ENCODE data around the gene CCR6. TPM values are rescaled to one million over a fixed set of nuclear protein-coding genes. Genes with fewer than 3 reads are reported as not detected.

Gene CCR6
- total and polyA plus RNA-seq, 10 of the 15 experiments (the other 5 are each of a cell fraction or from before 2014, with no cell fraction given) = 2.2 to 7.6 (median 6.7) TPM

DNA sequence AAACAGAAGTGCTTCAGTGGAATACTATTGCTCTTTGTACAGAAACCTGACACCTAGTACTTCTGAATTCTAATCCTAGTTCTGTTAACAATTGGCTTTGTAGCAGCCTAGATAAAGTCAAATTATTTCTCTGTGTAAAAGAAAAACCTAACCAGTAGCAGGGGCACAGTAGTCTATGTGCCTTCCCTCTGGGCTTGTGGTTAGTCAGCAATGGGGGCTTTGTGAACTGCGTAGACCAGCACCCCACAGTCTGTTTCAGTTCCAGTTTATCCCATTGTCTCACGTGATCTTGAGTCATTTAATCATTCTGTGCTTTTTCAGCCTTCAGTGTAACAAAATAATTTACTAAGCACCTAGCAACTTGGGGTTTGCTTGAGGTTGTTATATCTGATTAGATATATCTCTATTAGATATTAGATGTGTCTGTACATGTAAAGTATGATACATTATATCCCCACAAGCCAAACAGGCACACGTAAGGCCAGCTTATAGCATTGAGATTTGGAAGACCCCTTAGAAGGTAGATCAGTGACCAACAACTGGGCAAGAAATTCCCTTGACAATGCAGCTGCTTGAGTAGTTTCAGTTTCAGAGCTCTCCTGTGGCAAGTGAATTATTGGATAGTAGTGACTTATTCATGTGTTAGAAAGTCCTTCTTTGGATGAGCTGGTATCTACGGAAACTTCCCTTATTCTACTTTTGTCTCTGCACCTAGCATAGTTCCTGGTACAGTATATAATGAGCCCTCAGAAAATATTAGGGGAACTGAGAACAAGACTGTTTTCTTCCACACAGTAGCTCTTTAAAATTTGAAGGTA, 27.9 kb upstream of the CCR6 start (continued):
- TF ChIP-seq EZH2 (IDR thresholded peaks at IDR 0.05; ENCODE audit: borderline replicate concordance, control insufficient read depth, low read depth, low read length) = no peak
- TF ChIP-seq NRF1 (conservative IDR thresholded peaks at IDR 0.05; ENCODE audit: low read depth, low read length) = no peak
- peak; percentile 99 for TF ChIP-seq RUNX3 (IDR thresholded peaks at IDR 0.05; ENCODE audit: low read length)
- TF ChIP-seq MEF2B (IDR thresholded peaks at IDR 0.05; ENCODE audit: partially characterized antibody, poor library complexity, severe bottlenecking) = peak; percentile 81
- TF ChIP-seq HDGF (IDR thresholded peaks at IDR 0.05) = no peak
- TF ChIP-seq BHLHE40 (IDR thresholded peaks at IDR 0.05; ENCODE audit: borderline replicate concordance in 1 of 2, low read depth in 2 of 2, low read length in 1 of 2) = peak; percentile 98 to 100
- TF ChIP-seq, protein P1, sequence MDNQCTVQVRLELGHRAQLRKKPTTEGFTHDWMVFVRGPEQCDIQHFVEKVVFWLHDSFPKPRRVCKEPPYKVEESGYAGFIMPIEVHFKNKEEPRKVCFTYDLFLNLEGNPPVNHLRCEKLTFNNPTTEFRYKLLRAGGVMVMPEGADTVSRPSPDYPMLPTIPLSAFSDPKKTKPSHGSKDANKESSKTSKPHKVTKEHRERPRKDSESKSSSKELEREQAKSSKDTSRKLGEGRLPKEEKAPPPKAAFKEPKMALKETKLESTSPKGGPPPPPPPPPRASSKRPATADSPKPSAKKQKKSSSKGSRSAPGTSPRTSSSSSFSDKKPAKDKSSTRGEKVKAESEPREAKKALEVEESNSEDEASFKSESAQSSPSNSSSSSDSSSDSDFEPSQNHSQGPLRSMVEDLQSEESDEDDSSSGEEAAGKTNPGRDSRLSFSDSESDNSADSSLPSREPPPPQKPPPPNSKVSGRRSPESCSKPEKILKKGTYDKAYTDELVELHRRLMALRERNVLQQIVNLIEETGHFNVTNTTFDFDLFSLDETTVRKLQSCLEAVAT (IDR thresholded peaks at IDR 0.05) = peak; percentile 28; the same call in 1 of the 2 replicates
- TF ChIP-seq, protein P2, sequence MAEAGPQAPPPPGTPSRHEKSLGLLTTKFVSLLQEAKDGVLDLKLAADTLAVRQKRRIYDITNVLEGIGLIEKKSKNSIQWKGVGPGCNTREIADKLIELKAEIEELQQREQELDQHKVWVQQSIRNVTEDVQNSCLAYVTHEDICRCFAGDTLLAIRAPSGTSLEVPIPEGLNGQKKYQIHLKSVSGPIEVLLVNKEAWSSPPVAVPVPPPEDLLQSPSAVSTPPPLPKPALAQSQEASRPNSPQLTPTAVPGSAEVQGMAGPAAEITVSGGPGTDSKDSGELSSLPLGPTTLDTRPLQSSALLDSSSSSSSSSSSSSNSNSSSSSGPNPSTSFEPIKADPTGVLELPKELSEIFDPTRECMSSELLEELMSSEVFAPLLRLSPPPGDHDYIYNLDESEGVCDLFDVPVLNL (IDR thresholded peaks at IDR 0.05; ENCODE audit: low read depth, low read length) = no peak
- 0 out of 2 replicates have a peak, but pooled peaks have one; percentile 34 for TF ChIP-seq POLR2AphosphoS2 (IDR thresholded peaks at IDR 0.05; ENCODE audit: low read depth, low read length)
- TF ChIP-seq, protein P3, sequence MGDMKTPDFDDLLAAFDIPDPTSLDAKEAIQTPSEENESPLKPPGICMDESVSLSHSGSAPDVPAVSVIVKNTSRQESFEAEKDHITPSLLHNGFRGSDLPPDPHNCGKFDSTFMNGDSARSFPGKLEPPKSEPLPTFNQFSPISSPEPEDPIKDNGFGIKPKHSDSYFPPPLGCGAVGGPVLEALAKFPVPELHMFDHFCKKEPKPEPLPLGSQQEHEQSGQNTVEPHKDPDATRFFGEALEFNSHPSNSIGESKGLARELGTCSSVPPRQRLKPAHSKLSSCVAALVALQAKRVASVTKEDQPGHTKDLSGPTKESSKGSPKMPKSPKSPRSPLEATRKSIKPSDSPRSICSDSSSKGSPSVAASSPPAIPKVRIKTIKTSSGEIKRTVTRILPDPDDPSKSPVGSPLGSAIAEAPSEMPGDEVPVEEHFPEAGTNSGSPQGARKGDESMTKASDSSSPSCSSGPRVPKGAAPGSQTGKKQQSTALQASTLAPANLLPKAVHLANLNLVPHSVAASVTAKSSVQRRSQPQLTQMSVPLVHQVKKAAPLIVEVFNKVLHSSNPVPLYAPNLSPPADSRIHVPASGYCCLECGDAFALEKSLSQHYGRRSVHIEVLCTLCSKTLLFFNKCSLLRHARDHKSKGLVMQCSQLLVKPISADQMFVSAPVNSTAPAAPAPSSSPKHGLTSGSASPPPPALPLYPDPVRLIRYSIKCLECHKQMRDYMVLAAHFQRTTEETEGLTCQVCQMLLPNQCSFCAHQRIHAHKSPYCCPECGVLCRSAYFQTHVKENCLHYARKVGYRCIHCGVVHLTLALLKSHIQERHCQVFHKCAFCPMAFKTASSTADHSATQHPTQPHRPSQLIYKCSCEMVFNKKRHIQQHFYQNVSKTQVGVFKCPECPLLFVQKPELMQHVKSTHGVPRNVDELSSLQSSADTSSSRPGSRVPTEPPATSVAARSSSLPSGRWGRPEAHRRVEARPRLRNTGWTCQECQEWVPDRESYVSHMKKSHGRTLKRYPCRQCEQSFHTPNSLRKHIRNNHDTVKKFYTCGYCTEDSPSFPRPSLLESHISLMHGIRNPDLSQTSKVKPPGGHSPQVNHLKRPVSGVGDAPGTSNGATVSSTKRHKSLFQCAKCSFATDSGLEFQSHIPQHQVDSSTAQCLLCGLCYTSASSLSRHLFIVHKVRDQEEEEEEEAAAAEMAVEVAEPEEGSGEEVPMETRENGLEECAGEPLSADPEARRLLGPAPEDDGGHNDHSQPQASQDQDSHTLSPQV (IDR thresholded peaks at IDR 0.05) = 0 out of 2 replicates have a peak, but pooled peaks have one; percentile 15
- TF ChIP-seq SMARCA5 (IDR thresholded peaks at IDR 0.05) = peak; percentile 2; the same call in 1 of the 2 replicates
- TF ChIP-seq POLR2AphosphoS5 (IDR thresholded peaks at IDR 0.05; ENCODE audit: low read length) = peak; percentile 14
- TF ChIP-seq JUNB (IDR thresholded peaks at IDR 0.05) = peak; percentile 85
- TF ChIP-seq ESRRA (IDR thresholded peaks at IDR 0.05; ENCODE audit: low read length) = peak; percentile 28; the same call in 1 of the 2 replicates
- peak; percentile 60; the same call in 1 of the 2 replicates for TF ChIP-seq ZBED1 (IDR thresholded peaks at IDR 0.05; ENCODE audit: borderline replicate concordance)
- peak; percentile 76 for TF ChIP-seq ZNF24 (IDR thresholded peaks at IDR 0.05)
- TF ChIP-seq, protein P4, sequence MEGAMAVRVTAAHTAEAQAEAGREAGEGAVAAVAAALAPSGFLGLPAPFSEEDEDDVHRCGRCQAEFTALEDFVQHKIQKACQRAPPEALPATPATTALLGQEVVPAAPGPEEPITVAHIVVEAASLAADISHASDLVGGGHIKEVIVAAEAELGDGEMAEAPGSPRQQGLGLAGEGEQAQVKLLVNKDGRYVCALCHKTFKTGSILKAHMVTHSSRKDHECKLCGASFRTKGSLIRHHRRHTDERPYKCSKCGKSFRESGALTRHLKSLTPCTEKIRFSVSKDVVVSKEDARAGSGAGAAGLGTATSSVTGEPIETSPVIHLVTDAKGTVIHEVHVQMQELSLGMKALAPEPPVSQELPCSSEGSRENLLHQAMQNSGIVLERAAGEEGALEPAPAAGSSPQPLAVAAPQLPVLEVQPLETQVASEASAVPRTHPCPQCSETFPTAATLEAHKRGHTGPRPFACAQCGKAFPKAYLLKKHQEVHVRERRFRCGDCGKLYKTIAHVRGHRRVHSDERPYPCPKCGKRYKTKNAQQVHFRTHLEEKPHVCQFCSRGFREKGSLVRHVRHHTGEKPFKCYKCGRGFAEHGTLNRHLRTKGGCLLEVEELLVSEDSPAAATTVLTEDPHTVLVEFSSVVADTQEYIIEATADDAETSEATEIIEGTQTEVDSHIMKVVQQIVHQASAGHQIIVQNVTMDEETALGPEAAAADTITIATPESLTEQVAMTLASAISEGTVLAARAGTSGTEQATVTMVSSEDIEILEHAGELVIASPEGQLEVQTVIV (IDR thresholded peaks at IDR 0.05; ENCODE audit: borderline replicate concordance, partially characterized antibody) = no peak
- TF ChIP-seq ETV6 (conservative IDR thresholded peaks at IDR 0.05 in 1 of 2, IDR thresholded peaks at IDR 0.05 in 1 of 2; ENCODE audit: borderline replicate concordance in 1 of 2, low read depth in 1 of 2) = peak in 1 of 2 experiments; percentile 80; a peak in 2 of 4 replicates
- TF ChIP-seq KAT2A (conservative IDR thresholded peaks at IDR 0.05; ENCODE audit: control insufficient read depth, low read depth, low read length) = no peak
- no peak for TF ChIP-seq CBX3 (IDR thresholded peaks at IDR 0.05; ENCODE audit: borderline replicate concordance, low read depth)

Measured in GM12878 (cell line).